K562 (cell line): ENCODE measurements around the gene MTTP. TPM values are rescaled to one million over a fixed set of nuclear protein-coding genes. Genes with fewer than 3 reads are reported as not detected.

Experiments
- BHLHE40 ChIP-seq: IDR thresholded peaks from 2 replicates; pipeline ENCODE4 v1.6.1; 2011; ENCODE audit warnings: low read length, improper control_type of control experiment
- EHMT2 ChIP-seq: fragments of 450-650 bp; IDR thresholded peaks from 2 replicates; pipeline ENCODE4 v1.6.1; 2018; ENCODE audit warnings: antibody characterized with exemption
- FOS ChIP-seq: IDR thresholded peaks from 3 replicates; pipeline ENCODE4 v1.6.1; 2011; ENCODE audit not compliant: insufficient read length; ENCODE audit errors: extremely low read depth
- GABPB2 ChIP-seq: fragments of 250-450 bp; sonication (Bioruptor Pico); conservative IDR thresholded peaks from 2 replicates; pipeline ENCODE4 v1.5.1; 2021; ENCODE audit warnings: mild to moderate bottlenecking
- ILK ChIP-seq: fragments of 450-650 bp; IDR thresholded peaks from 2 replicates; pipeline ENCODE4 v1.6.1; 2016; ENCODE audit warnings: missing genetic modification characterization, low read depth, mild to moderate bottlenecking, missing compliant biosample characterization, moderate library complexity, borderline replicate concordance
- KDM4B ChIP-seq, 2 experiments: fragments of 450-650 bp in 1 of 2; sonication (generic) in 1 of 2; IDR thresholded peaks; 2 replicates each; pipeline ENCODE4 v1.6.1; 2016 to 2017; ENCODE audit warnings: borderline replicate concordance in 2 of 2, antibody characterized with exemption in 1 of 2, low read depth in 1 of 2, mild to moderate bottlenecking in 1 of 2
- LEF1 ChIP-seq: fragments of 450-650 bp; IDR thresholded peaks from 2 replicates; pipeline ENCODE4 v1.6.1; 2016; ENCODE audit warnings: mild to moderate bottlenecking
- MECOM ChIP-seq: fragments of 250-450 bp; sonication (Bioruptor Pico); IDR thresholded peaks from 2 replicates; pipeline ENCODE4 v1.8.0; 2022; ENCODE audit warnings: inconsistent platforms
- MEF2D ChIP-seq: conservative IDR thresholded peaks from 2 replicates; pipeline ENCODE4 v1.6.1; 2016; ENCODE audit warnings: low read depth, missing genetic modification characterization, missing compliant biosample characterization
- SAFB ChIP-seq: fragments of 200-400 bp; formaldehyde crosslinking; IDR thresholded peaks from 2 replicates; pipeline ENCODE4 v1.6.1; 2017; ENCODE audit warnings: low read depth, low read length, borderline replicate concordance
- ZBTB7A ChIP-seq: IDR thresholded peaks from 2 replicates; pipeline ENCODE4 v1.6.1; 2011; ENCODE audit warnings: low read depth, mild to moderate bottlenecking, low read length, moderate library complexity, borderline replicate concordance; ENCODE audit not compliant: control insufficient read depth
- polyA plus RNA-seq, 8 experiments: library from polyadenylated mRNA; depleted of rRNA in 4 of 8; stranded (reverse) in 5 of 8; unstranded in 3 of 8; fragments of >200 nt; fragmentation: Nextera tagmentation in 2 of 8; fragmentation: Illumina TruSeq in 1 of 8; extraction: Ambion mirVana in 2 of 8; extraction: Trizol in 1 of 8; gene quantifications; 2 replicates each; pipeline versions ENCODE4 v1.2.1 to v1.2.3, GENCODE V29; 2011 to 2014; ENCODE audit warnings: inconsistent platforms in 1 of 8, missing spikeins in 1 of 8
- total RNA-seq, 7 experiments: library from RNA; depleted of rRNA in 6 of 7; stranded (reverse); fragments of >200 nt in 6 of 7; fragmentation: Illumina TruSeq in 2 of 7; extraction: Trizol in 2 of 7; gene quantifications; 2 replicates each; pipeline versions ENCODE4 v1.2.1 to v1.2.3, GENCODE V29; 2011 to 2021; ENCODE audit warnings: low replicate concordance in 1 of 7
- TF ChIP-seq, protein P1 (sequence below): sonication (generic); formaldehyde crosslinking; IDR thresholded peaks from 2 replicates; pipeline ENCODE4 v1.9.0; 2022; ENCODE audit warnings: mild to moderate bottlenecking, missing genetic modification reagents
- TF ChIP-seq, protein P2 (sequence below): fragments of 450-650 bp; IDR thresholded peaks from one replicate; pipeline ENCODE4 v1.6.1; 2018; ENCODE audit warnings: mild to moderate bottlenecking, moderate library complexity; ENCODE audit not compliant: partially characterized antibody
- TF ChIP-seq, protein P3 (sequence below): fragments of 450-650 bp; formaldehyde crosslinking; conservative IDR thresholded peaks from 2 replicates; pipeline ENCODE4 v1.4.0; 2022; ENCODE audit warnings: mild to moderate bottlenecking, missing genetic modification characterization
- TF ChIP-seq, protein P4 (sequence below), 2 experiments: IDR thresholded peaks; 2 replicates each; pipeline ENCODE4 v1.6.1; 2011; ENCODE audit warnings: borderline replicate concordance in 1 of 2, control low read depth in 1 of 2, low read depth in 1 of 2, low read length in 1 of 2, mild to moderate bottlenecking in 1 of 2, mixed read lengths in 1 of 2, moderate library complexity in 1 of 2; ENCODE audit not compliant: insufficient read depth in 1 of 2, insufficient read length in 1 of 2, poor library complexity in 1 of 2, severe bottlenecking in 1 of 2; ENCODE audit errors: extremely low read depth in 1 of 2
- TF ChIP-seq, protein P5 (sequence below): sonication (generic); formaldehyde crosslinking; IDR thresholded peaks from 2 replicates; pipeline ENCODE4 v1.8.1; 2022; ENCODE audit warnings: missing genetic modification reagents
- TF ChIP-seq, protein P6 (sequence below): fragments of 450-650 bp; IDR thresholded peaks from 2 replicates; pipeline ENCODE4 v1.6.1; 2018; ENCODE audit not compliant: partially characterized antibody

The MTTP gene
- total and polyA plus RNA-seq, 9 of the 15 experiments (the other 6 are each of a cell fraction or from before 2014, with no cell fraction given): 0.01 to 0.29 (median 0.04) TPM; not detected in 2

DNA sequence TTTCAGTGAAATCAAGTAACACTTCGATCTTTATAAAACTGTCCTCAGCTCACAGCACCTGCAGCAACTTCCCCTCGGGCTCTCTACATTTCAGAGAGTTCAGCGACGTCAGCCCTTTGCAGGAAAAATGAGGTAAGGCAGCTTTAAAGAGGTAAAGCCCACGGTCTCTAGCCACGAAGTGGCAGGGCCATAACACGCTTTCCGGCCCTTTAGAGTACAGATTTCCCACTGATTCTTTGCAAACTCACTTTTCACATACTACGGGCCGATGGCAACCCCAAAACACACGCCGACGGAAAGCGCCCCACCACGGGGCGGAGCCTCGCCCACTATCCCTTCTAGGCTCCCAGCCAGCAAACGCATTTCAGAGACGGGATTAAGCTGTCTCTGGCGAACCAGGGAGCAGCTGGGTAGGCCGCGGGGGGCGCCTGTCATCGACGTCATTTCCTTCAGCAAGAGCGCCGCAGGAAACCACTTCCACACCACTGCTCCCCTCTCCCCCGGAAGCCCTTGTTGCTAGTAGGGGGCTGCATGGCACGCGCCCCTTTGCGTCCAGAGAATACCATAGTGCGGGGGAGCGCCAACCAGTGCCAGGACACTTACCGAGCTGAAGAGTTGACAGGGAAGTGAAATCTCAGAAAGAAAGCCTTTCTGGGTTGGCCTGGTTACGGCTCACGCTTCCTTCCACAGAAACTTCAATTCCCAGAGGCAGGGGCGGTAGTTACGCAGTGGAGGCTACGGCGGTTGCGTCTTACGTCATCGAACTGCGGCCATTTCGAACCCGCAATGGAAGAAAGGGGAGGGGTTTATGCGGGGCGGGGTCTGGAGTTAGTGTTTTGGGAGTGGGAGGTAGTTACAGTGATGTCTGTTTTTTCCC is 11.1 kb upstream of the MTTP start, which contains the start of gene TRMT10A (continued):
- TF ChIP-seq, protein P1, sequence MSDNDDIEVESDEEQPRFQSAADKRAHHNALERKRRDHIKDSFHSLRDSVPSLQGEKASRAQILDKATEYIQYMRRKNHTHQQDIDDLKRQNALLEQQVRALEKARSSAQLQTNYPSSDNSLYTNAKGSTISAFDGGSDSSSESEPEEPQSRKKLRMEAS (CRISPR knock-in tag): peak; percentile 32; the same call in 1 of the 2 replicates
- TF ChIP-seq EHMT2: peak; percentile 34; the same call in 1 of the 2 replicates
- TF ChIP-seq GABPB2 (CRISPR knock-in tag): no peak
- TF ChIP-seq ZBTB7A: 0 out of 2 replicates have a peak, but pooled peaks have one; percentile 79
- TF ChIP-seq, protein P2, sequence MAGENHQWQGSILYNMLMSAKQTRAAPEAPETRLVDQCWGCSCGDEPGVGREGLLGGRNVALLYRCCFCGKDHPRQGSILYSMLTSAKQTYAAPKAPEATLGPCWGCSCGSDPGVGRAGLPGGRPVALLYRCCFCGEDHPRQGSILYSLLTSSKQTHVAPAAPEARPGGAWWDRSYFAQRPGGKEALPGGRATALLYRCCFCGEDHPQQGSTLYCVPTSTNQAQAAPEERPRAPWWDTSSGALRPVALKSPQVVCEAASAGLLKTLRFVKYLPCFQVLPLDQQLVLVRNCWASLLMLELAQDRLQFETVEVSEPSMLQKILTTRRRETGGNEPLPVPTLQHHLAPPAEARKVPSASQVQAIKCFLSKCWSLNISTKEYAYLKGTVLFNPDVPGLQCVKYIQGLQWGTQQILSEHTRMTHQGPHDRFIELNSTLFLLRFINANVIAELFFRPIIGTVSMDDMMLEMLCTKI: no peak
- TF ChIP-seq MEF2D (tag): no peak
- no peak for TF ChIP-seq SAFB
- TF ChIP-seq ILK (tag): no peak
- peak; percentile 64 for TF ChIP-seq BHLHE40
- no peak for TF ChIP-seq LEF1
- TF ChIP-seq, protein P3, sequence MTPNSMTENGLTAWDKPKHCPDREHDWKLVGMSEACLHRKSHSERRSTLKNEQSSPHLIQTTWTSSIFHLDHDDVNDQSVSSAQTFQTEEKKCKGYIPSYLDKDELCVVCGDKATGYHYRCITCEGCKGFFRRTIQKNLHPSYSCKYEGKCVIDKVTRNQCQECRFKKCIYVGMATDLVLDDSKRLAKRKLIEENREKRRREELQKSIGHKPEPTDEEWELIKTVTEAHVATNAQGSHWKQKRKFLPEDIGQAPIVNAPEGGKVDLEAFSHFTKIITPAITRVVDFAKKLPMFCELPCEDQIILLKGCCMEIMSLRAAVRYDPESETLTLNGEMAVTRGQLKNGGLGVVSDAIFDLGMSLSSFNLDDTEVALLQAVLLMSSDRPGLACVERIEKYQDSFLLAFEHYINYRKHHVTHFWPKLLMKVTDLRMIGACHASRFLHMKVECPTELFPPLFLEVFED: no peak
- peak in 1 of 2 experiments; percentile 64; a peak in 1 of 4 replicates for TF ChIP-seq KDM4B (IDR thresholded peaks at IDR 0.05; ENCODE audit: borderline replicate concordance in 2 of 2, low read depth in 1 of 2)
- TF ChIP-seq MECOM (CRISPR knock-in tag): no peak
- TF ChIP-seq, protein P4, sequence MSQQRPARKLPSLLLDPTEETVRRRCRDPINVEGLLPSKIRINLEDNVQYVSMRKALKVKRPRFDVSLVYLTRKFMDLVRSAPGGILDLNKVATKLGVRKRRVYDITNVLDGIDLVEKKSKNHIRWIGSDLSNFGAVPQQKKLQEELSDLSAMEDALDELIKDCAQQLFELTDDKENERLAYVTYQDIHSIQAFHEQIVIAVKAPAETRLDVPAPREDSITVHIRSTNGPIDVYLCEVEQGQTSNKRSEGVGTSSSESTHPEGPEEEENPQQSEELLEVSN (IDR thresholded peaks at IDR 0.05; ENCODE audit: borderline replicate concordance in 1 of 2, extremely low read depth in 1 of 2, insufficient read depth in 1 of 2, insufficient read length in 1 of 2, low read depth in 1 of 2, low read length in 1 of 2, poor library complexity in 1 of 2, severe bottlenecking in 1 of 2): no peak
- TF ChIP-seq, protein P5, sequence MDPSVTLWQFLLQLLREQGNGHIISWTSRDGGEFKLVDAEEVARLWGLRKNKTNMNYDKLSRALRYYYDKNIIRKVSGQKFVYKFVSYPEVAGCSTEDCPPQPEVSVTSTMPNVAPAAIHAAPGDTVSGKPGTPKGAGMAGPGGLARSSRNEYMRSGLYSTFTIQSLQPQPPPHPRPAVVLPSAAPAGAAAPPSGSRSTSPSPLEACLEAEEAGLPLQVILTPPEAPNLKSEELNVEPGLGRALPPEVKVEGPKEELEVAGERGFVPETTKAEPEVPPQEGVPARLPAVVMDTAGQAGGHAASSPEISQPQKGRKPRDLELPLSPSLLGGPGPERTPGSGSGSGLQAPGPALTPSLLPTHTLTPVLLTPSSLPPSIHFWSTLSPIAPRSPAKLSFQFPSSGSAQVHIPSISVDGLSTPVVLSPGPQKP (CRISPR knock-in tag): no peak
- TF ChIP-seq, protein P6, sequence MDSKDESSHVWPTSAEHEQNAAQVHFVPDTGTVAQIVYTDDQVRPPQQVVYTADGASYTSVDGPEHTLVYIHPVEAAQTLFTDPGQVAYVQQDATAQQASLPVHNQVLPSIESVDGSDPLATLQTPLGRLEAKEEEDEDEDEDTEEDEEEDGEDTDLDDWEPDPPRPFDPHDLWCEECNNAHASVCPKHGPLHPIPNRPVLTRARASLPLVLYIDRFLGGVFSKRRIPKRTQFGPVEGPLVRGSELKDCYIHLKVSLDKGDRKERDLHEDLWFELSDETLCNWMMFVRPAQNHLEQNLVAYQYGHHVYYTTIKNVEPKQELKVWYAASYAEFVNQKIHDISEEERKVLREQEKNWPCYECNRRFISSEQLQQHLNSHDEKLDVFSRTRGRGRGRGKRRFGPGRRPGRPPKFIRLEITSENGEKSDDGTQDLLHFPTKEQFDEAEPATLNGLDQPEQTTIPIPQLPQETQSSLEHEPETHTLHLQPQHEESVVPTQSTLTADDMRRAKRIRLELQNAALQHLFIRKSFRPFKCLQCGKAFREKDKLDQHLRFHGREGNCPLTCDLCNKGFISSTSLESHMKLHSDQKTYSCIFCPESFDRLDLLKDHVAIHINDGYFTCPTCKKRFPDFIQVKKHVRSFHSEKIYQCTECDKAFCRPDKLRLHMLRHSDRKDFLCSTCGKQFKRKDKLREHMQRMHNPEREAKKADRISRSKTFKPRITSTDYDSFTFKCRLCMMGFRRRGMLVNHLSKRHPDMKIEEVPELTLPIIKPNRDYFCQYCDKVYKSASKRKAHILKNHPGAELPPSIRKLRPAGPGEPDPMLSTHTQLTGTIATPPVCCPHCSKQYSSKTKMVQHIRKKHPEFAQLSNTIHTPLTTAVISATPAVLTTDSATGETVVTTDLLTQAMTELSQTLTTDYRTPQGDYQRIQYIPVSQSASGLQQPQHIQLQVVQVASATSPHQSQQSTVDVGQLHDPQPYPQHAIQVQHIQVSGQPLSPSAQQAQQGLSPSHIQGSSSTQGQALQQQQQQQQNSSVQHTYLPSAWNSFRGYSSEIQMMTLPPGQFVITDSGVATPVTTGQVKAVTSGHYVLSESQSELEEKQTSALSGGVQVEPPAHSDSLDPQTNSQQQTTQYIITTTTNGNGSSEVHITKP: no peak
- TF ChIP-seq FOS: no peak
